GM23248 (cell line): ENCODE results near the gene SLC45A2. TPM values are rescaled to one million over a fixed set of nuclear protein-coding genes. Genes with fewer than 3 reads are reported as not detected.

ENCODE experiments used
- DNase-seq: peaks from one replicate; pipeline ENCODE4 v3.0.0-alpha.2; 2015
- H2AFZ ChIP-seq: fragments of 200-600 bp; sonication (generic); 2 replicates; pipeline ENCODE4 v1.6.1; 2016; ENCODE audit warnings: antibody characterized with exemption
- H3F3A ChIP-seq: fragments of 200-600 bp; sonication (generic); 2 replicates; pipeline ENCODE4 v1.6.1; 2016; ENCODE audit warnings: mild to moderate bottlenecking, antibody characterized with exemption, mixed run types; ENCODE audit not compliant: insufficient read depth
- H3K27ac ChIP-seq: fragments of 200-600 bp; sonication (generic); 2 replicates; pipeline ENCODE4 v1.5.1; 2016; ENCODE audit warnings: mild to moderate bottlenecking
- H3K27me3 ChIP-seq: fragments of 200-600 bp; sonication (generic); replicated peaks from 2 replicates; pipeline ENCODE4 v1.6.1; 2016; ENCODE audit warnings: mild to moderate bottlenecking; ENCODE audit not compliant: insufficient read depth
- H3K36me3 ChIP-seq: fragments of 200-600 bp; sonication (generic); 2 replicates; pipeline ENCODE4 v1.6.1; 2016; ENCODE audit warnings: low read depth, mild to moderate bottlenecking
- H3K4me1 ChIP-seq: fragments of 200-600 bp; sonication (generic); 2 replicates; pipeline ENCODE4 v1.6.1; 2016; ENCODE audit warnings: mild to moderate bottlenecking; ENCODE audit not compliant: insufficient read depth
- H3K4me2 ChIP-seq: fragments of 200-600 bp; sonication (generic); one replicate; pipeline ENCODE4 v1.6.1; 2016; ENCODE audit warnings: mild to moderate bottlenecking; ENCODE audit not compliant: unreplicated experiment
- H3K4me3 ChIP-seq: fragments of 200-600 bp; sonication (generic); 2 replicates; pipeline ENCODE4 v1.5.1; 2016; ENCODE audit warnings: mild to moderate bottlenecking
- H3K79me2 ChIP-seq: fragments of 200-600 bp; sonication (generic); 2 replicates; pipeline ENCODE4 v1.6.1; 2016; ENCODE audit warnings: mild to moderate bottlenecking; ENCODE audit not compliant: insufficient read depth
- H3K9ac ChIP-seq: fragments of 200-600 bp; sonication (generic); 2 replicates; pipeline ENCODE4 v1.6.1; 2016; ENCODE audit warnings: mild to moderate bottlenecking
- H3K9me2 ChIP-seq: fragments of 200-600 bp; sonication (generic); 2 replicates; pipeline ENCODE4 v1.6.1; 2016; ENCODE audit warnings: mixed run types, mild to moderate bottlenecking, moderate library complexity; ENCODE audit not compliant: insufficient read depth
- H3K9me3 ChIP-seq: fragments of 200-600 bp; sonication (generic); one replicate; pipeline ENCODE4 v1.6.1; 2017; ENCODE audit warnings: low read depth
- H4K20me1 ChIP-seq: fragments of 200-600 bp; sonication (generic); 2 replicates; pipeline ENCODE4 v1.6.0; 2016; ENCODE audit not compliant: insufficient read depth
- EZH2 ChIP-seq: fragments of 200-600 bp; sonication (generic); IDR thresholded peaks from 2 replicates; pipeline ENCODE4 v1.6.1; 2018; ENCODE audit warnings: antibody characterized with exemption, mild to moderate bottlenecking; ENCODE audit not compliant: insufficient read depth, poor library complexity, severe bottlenecking
- EZH2phosphoT487 ChIP-seq: fragments of 200-600 bp; sonication (generic); IDR thresholded peaks from 2 replicates; pipeline ENCODE4 v1.6.1; 2018; ENCODE audit warnings: antibody characterized with exemption, moderate library complexity, mild to moderate bottlenecking, low read depth; ENCODE audit not compliant: insufficient read depth
- WGBS, 2 experiments: methylation state at CpG; one replicate each; pipeline ENCODE4 v1.1.6; 2015 to 2017; ENCODE audit warnings: low lambda C conversion rate in 2 of 2, low coverage in 1 of 2; ENCODE audit errors: missing lambda C conversion rate in 2 of 2; 5-methylcytosine and 5-hydroxymethylcytosine counted together
- in situ Hi-C: fragments of 300-500 bp; cut with MboI; formaldehyde crosslinking; loops from 2 replicates; pipeline ENCODE4 v1.15.0; 2020
- polyA plus RNA-seq: library from polyadenylated mRNA; unstranded; fragments of >200 nt; fragmentation: Nextera tagmentation; extraction: Ambion mirVana; gene quantifications from 2 replicates; pipeline ENCODE4 v1.2.1, GENCODE V29; 2016
- total RNA-seq: library from RNA; depleted of rRNA; stranded (reverse); fragments of >200 nt; shearing (Covaris generic); gene quantifications from 2 replicates; pipeline ENCODE4 v1.2.3, GENCODE V29; 2014

Gene SLC45A2
- total and polyA plus RNA-seq, 2 experiments from 2014 or later, result not detected

- peak; percentile 17 for DNase-seq
- WGBS, 2 experiments, result 94 to 100% methylated on average over 2 of the region's 2 CpGs
- H3K36me3 ChIP-seq, result no peaks in the 10 kb centered on the region
- 0 out of 2 replicates have a peak overlapping the region, but pooled peaks have one; percentile 76 for H2AFZ ChIP-seq
- H3K4me2 ChIP-seq, result no peak overlapping the region
- H3K9me3 ChIP-seq, result no peaks in the 10 kb centered on the region
- no peaks in the 10 kb centered on the region for H3K79me2 ChIP-seq
- TF ChIP-seq EZH2phosphoT487, result no peak
- no peak for TF ChIP-seq EZH2
- H3K9me2 ChIP-seq, result no peaks in the 10 kb centered on the region
- H3F3A ChIP-seq, result peaks cover 23% of the 10 kb centered on the region
- H4K20me1 ChIP-seq, result no peaks in the 10 kb centered on the region
- H3K27ac ChIP-seq, result peak overlapping the region; percentile 80
- H3K27me3 ChIP-seq, result no peaks in the 10 kb centered on the region
- in situ Hi-C loops, result loop anchor here (25.0 kb wide), 1 partner anchor 866 kb away; no protein-coding TSS in a partner anchor
- H3K9ac ChIP-seq, result no peak overlapping the region
- H3K4me3 ChIP-seq, result no peak overlapping the region
- peaks cover 22% of the 10 kb centered on the region for H3K4me1 ChIP-seq
These were observed 36.8 kb upstream of the SLC45A2 start for GRCh38 chr5:34021334-34021733.

GRCh38 chr5:34020726-34021125 is 36.2 kb upstream of the SLC45A2 start:
- Histone ChIP-seq H3K4me2 (no peak overlapping the region), H4K20me1 (no peaks in the 10 kb centered on the region), H3K79me2 (no peaks in the 10 kb centered on the region), H3K9me3 (no peaks in the 10 kb centered on the region), H3K4me3 (no peak overlapping the region), H3K4me1 (peaks cover 22% of the 10 kb centered on the region), H3K9ac (no peak overlapping the region), H3K9me2 (no peaks in the 10 kb centered on the region), H3K27me3 (no peaks in the 10 kb centered on the region), H2AFZ (no peak overlapping the region), H3K36me3 (no peaks in the 10 kb centered on the region), H3F3A (peaks cover 23% of the 10 kb centered on the region), H3K27ac (no peak overlapping the region)
- no peak for DNase-seq
- no peak for TF ChIP-seq EZH2phosphoT487
- no peak for TF ChIP-seq EZH2
- in situ Hi-C loops, result loop anchor here (25.0 kb wide), 1 partner anchor 867 kb away; no protein-coding TSS in a partner anchor
- 96 to 100% methylated on average over 1 of the region's 1 CpG for WGBS, 2 experiments

GRCh38 chr5:34017254-34017653 is 32.8 kb upstream of the SLC45A2 start:
- WGBS, 2 experiments, result 93 to 99% methylated on average over 2 of the region's 2 CpGs
- peaks cover 14% of the 10 kb centered on the region for H3K4me1 ChIP-seq
- no peak overlapping the region for H2AFZ ChIP-seq
- H3F3A ChIP-seq, result peaks cover 14% of the 10 kb centered on the region
- no peak for TF ChIP-seq EZH2phosphoT487
- TF ChIP-seq EZH2, result no peak
- H3K9me2 ChIP-seq, result no peaks in the 10 kb centered on the region
- H3K27me3 ChIP-seq, result no peaks in the 10 kb centered on the region
- no peaks in the 10 kb centered on the region for H3K79me2 ChIP-seq
- H3K4me3 ChIP-seq, result no peak overlapping the region
- no peak overlapping the region for H3K4me2 ChIP-seq
- no peak overlapping the region for H3K27ac ChIP-seq
- DNase-seq, result no peak
- in situ Hi-C loops, result loop anchor here (25.0 kb wide), 1 partner anchor 870 kb away; no protein-coding TSS in a partner anchor
- H4K20me1 ChIP-seq, result no peaks in the 10 kb centered on the region
- no peaks in the 10 kb centered on the region for H3K9me3 ChIP-seq
- H3K36me3 ChIP-seq, result no peaks in the 10 kb centered on the region
- no peak overlapping the region for H3K9ac ChIP-seq

GRCh38 chr5:34016750-34017149 is 32.3 kb upstream of the SLC45A2 start:
- TF ChIP-seq EZH2phosphoT487 (no peak), EZH2 (no peak)
- H4K20me1 ChIP-seq, result no peaks in the 10 kb centered on the region
- no peak overlapping the region for H2AFZ ChIP-seq
- no peaks in the 10 kb centered on the region for H3K79me2 ChIP-seq
- no peaks in the 10 kb centered on the region for H3K9me3 ChIP-seq
- WGBS, 2 experiments, result 90 to 98% methylated on average over 2 of the region's 2 CpGs
- no peaks in the 10 kb centered on the region for H3K36me3 ChIP-seq
- H3F3A ChIP-seq, result peaks cover 9% of the 10 kb centered on the region
- in situ Hi-C loops, result loop anchor here (25.0 kb wide), 1 partner anchor 871 kb away; no protein-coding TSS in a partner anchor
- DNase-seq, result no peak
- H3K4me2 ChIP-seq, result no peak overlapping the region
- H3K4me1 ChIP-seq, result peaks cover 9% of the 10 kb centered on the region
- H3K27ac ChIP-seq, result no peak overlapping the region
- H3K4me3 ChIP-seq, result no peak overlapping the region
- H3K9ac ChIP-seq, result no peak overlapping the region
- H3K27me3 ChIP-seq, result no peaks in the 10 kb centered on the region
- H3K9me2 ChIP-seq, result no peaks in the 10 kb centered on the region

- TF ChIP-seq EZH2phosphoT487 (no peak), EZH2 (no peak)
- no peak for DNase-seq
- H3K9me2 ChIP-seq, result no peaks in the 10 kb centered on the region
- WGBS, 2 experiments, result 78 to 84% methylated on average over 5 of the region's 5 CpGs
- H3K9ac ChIP-seq, result no peak overlapping the region
- no peaks in the 10 kb centered on the region for H3K36me3 ChIP-seq
- peaks cover 4% of the 10 kb centered on the region; the same call in 1 of the 2 replicates for H3K4me1 ChIP-seq
- H3K9me3 ChIP-seq, result no peaks in the 10 kb centered on the region
- no peaks in the 10 kb centered on the region for H4K20me1 ChIP-seq
- no peak overlapping the region for H3K4me3 ChIP-seq
- peaks cover 4% of the 10 kb centered on the region; the same call in 1 of the 2 replicates for H3F3A ChIP-seq
- H3K79me2 ChIP-seq, result no peaks in the 10 kb centered on the region
- in situ Hi-C loops, result loop anchor here (25.0 kb wide), 1 partner anchor 871 kb away; no protein-coding TSS in a partner anchor
- H3K27ac ChIP-seq, result no peak overlapping the region
- H3K4me2 ChIP-seq, result no peak overlapping the region
- H2AFZ ChIP-seq, result no peak overlapping the region
- no peaks in the 10 kb centered on the region for H3K27me3 ChIP-seq
These were observed 31.7 kb upstream of the SLC45A2 start for GRCh38 chr5:34016222-34016621.
